HEK293 (cell line): ENCODE data around the gene WDR7.

ENCODE experiments used
- CTCF ChIA-PET: fragments of 350-600 bp; formaldehyde crosslinking; extraction: SDS; loops from one replicate; lab custom pipeline; 2021; ENCODE audit warnings: antibody characterized with exemption; lab: Yijun Ruan, JAX
- POLR2A ChIA-PET: fragments of 300-600 bp; formaldehyde crosslinking; extraction: SDS; loops from one replicate; lab custom pipeline; 2020; ENCODE audit warnings: antibody characterized with exemption, inconsistent platforms; lab: Yijun Ruan, JAX
- H3K27ac ChIP-seq: fragments of 200-500 bp; sonication (Bioruptor generic); 2 replicates; pipeline ENCODE4 v1.5.1; 2014; ENCODE audit warnings: low read depth, low read length, control low read depth, inconsistent platforms; ENCODE audit errors: extremely low read depth
- H3K36me3 ChIP-seq, 2 experiments: fragments of 200-500 bp in 1 of 2; sonication (Bioruptor generic) in 1 of 2; 1 replicate in 1 of 2; 2 replicates in 1 of 2; pipeline ENCODE4 v1.5.1; 2014 to 2017; ENCODE audit warnings: inconsistent platforms in 2 of 2, low read length in 2 of 2; ENCODE audit not compliant: control insufficient read depth in 2 of 2, insufficient read depth in 1 of 2
- H3K4me1 ChIP-seq: fragments of 200-500 bp; sonication (Bioruptor generic); 2 replicates; pipeline ENCODE4 v1.5.1; 2014; ENCODE audit warnings: mild to moderate bottlenecking, low read length, inconsistent platforms; ENCODE audit not compliant: control insufficient read depth, insufficient read depth
- H3K4me3 ChIP-seq: 2 replicates; pipeline ENCODE4 v1.5.1; 2011; ENCODE audit warnings: low read depth, mild to moderate bottlenecking, control low read depth, low read length, moderate library complexity
- H3K9me3 ChIP-seq: fragments of 200-500 bp; sonication (Bioruptor generic); 2 replicates; pipeline ENCODE4 v1.5.1; 2014; ENCODE audit warnings: low read depth, low read length, inconsistent platforms; ENCODE audit not compliant: control insufficient read depth, insufficient read depth
- EGR2 ChIP-seq: fragments of 450-650 bp; formaldehyde crosslinking; IDR thresholded peaks from 2 replicates; pipeline ENCODE4 v1.5.1; 2016; ENCODE audit warnings: low read depth, missing biosample characterization, missing genetic modification characterization
- HIC1 ChIP-seq: fragments of 450-650 bp; formaldehyde crosslinking; IDR thresholded peaks from 2 replicates; pipeline ENCODE4 v1.5.1; 2016; ENCODE audit warnings: missing biosample characterization, missing genetic modification characterization
- HOXD13 ChIP-seq: sonication (generic); formaldehyde crosslinking; IDR thresholded peaks from 2 replicates; pipeline ENCODE4 v1.8.0; 2022; ENCODE audit warnings: missing genetic modification reagents, borderline replicate concordance
- KLF10 ChIP-seq: fragments of 450-650 bp; IDR thresholded peaks from 2 replicates; pipeline ENCODE4 v1.5.1; 2018; ENCODE audit warnings: missing biosample characterization, mild to moderate bottlenecking, missing genetic modification characterization
- KLF16 ChIP-seq: fragments of 450-650 bp; formaldehyde crosslinking; IDR thresholded peaks from 2 replicates; pipeline ENCODE4 v1.5.1; 2017; ENCODE audit warnings: missing biosample characterization, missing genetic modification characterization
- KLF7 ChIP-seq: fragments of 450-650 bp; formaldehyde crosslinking; IDR thresholded peaks from 2 replicates; pipeline ENCODE4 v1.5.1; 2016; ENCODE audit warnings: missing biosample characterization, missing genetic modification characterization, borderline replicate concordance
- SP3 ChIP-seq: fragments of 450-650 bp; formaldehyde crosslinking; IDR thresholded peaks from 2 replicates; pipeline ENCODE4 v1.5.1; 2016; ENCODE audit warnings: missing biosample characterization, missing genetic modification characterization
- ZBTB10 ChIP-seq: fragments of 450-650 bp; formaldehyde crosslinking; IDR thresholded peaks from 2 replicates; pipeline ENCODE4 v1.5.1; 2016; ENCODE audit warnings: missing biosample characterization, missing genetic modification characterization
- ZBTB21 ChIP-seq: fragments of 450-650 bp; formaldehyde crosslinking; IDR thresholded peaks from 2 replicates; pipeline ENCODE4 v1.5.1; 2017; ENCODE audit warnings: missing biosample characterization, missing genetic modification characterization
- ZNF10 ChIP-seq: fragments of 450-650 bp; formaldehyde crosslinking; IDR thresholded peaks from 2 replicates; pipeline ENCODE4 v1.5.1; 2017; ENCODE audit warnings: missing biosample characterization, missing genetic modification characterization
- ZNF157 ChIP-seq: fragments of 450-650 bp; formaldehyde crosslinking; IDR thresholded peaks from 2 replicates; pipeline ENCODE4 v1.5.1; 2016; ENCODE audit warnings: missing biosample characterization, missing genetic modification characterization
- ZNF184 ChIP-seq: fragments of 450-650 bp; IDR thresholded peaks from 2 replicates; pipeline ENCODE4 v1.5.1; 2018; ENCODE audit warnings: missing biosample characterization, mild to moderate bottlenecking, missing genetic modification characterization
- ZNF19 ChIP-seq: fragments of 450-650 bp; formaldehyde crosslinking; IDR thresholded peaks from 2 replicates; pipeline ENCODE4; 2016; ENCODE audit warnings: missing biosample characterization, missing genetic modification characterization, low read depth
- ZNF2 ChIP-seq: fragments of 450-650 bp; formaldehyde crosslinking; IDR thresholded peaks from 2 replicates; pipeline ENCODE4 v1.5.1; 2016; ENCODE audit warnings: missing biosample characterization, missing genetic modification characterization
- ZNF214 ChIP-seq: fragments of 450-650 bp; formaldehyde crosslinking; IDR thresholded peaks from 2 replicates; pipeline ENCODE4 v1.5.1; 2017; ENCODE audit warnings: missing biosample characterization, mild to moderate bottlenecking, missing genetic modification characterization, borderline replicate concordance
- ZNF239 ChIP-seq: fragments of 450-650 bp; formaldehyde crosslinking; IDR thresholded peaks from 2 replicates; pipeline ENCODE4 v1.5.1; 2016; ENCODE audit warnings: missing biosample characterization, missing genetic modification characterization
- ZNF26 ChIP-seq: fragments of 450-650 bp; formaldehyde crosslinking; IDR thresholded peaks from 2 replicates; pipeline ENCODE4 v1.5.1; 2016; ENCODE audit warnings: missing biosample characterization, missing genetic modification characterization
- ZNF350 ChIP-seq: fragments of 450-650 bp; formaldehyde crosslinking; IDR thresholded peaks from 2 replicates; pipeline ENCODE4 v1.5.0; 2017; ENCODE audit warnings: missing biosample characterization, mild to moderate bottlenecking, missing genetic modification characterization
- ZNF37A ChIP-seq: fragments of 450-650 bp; IDR thresholded peaks from 2 replicates; pipeline ENCODE4 v1.5.1; 2018; ENCODE audit warnings: missing biosample characterization, missing genetic modification characterization
- ZNF398 ChIP-seq: fragments of 450-650 bp; formaldehyde crosslinking; IDR thresholded peaks from 2 replicates; pipeline ENCODE4 v1.5.1; 2017; ENCODE audit warnings: missing biosample characterization, missing genetic modification characterization
- ZNF433 ChIP-seq: fragments of 450-650 bp; formaldehyde crosslinking; IDR thresholded peaks from 2 replicates; pipeline ENCODE4 v1.5.1; 2016; ENCODE audit warnings: missing biosample characterization, missing genetic modification characterization, low read depth
- ZNF549 ChIP-seq: fragments of 450-650 bp; IDR thresholded peaks from 2 replicates; pipeline ENCODE4 v1.5.1; 2018; ENCODE audit warnings: missing biosample characterization, missing genetic modification characterization, mild to moderate bottlenecking, inconsistent platforms, moderate library complexity
- ZNF558 ChIP-seq: fragments of 450-650 bp; formaldehyde crosslinking; IDR thresholded peaks from 2 replicates; pipeline ENCODE4 v1.5.1; 2016; ENCODE audit warnings: missing biosample characterization, missing genetic modification characterization
- ZNF560 ChIP-seq: fragments of 450-650 bp; formaldehyde crosslinking; IDR thresholded peaks from 2 replicates; pipeline ENCODE4 v1.5.1; 2017; ENCODE audit warnings: missing biosample characterization, missing genetic modification characterization, borderline replicate concordance

The WDR7 gene

GRCh38 chr18:56739731-56740130 is 88.6 kb downstream of the WDR7 start:
- POLR2A ChIA-PET: no interaction called here
- H3K9me3 ChIP-seq: no peaks in the 10 kb centered on the region
- H3K27ac ChIP-seq: no peak overlapping the region
- TF ChIP-seq ZNF157 (tag by site-specific recombination): no peak
- peak; percentile 98 for TF ChIP-seq ZNF558
- no peak for TF ChIP-seq ZNF239 (tag by site-specific recombination)
- no peak for TF ChIP-seq KLF10
- TF ChIP-seq ZNF10 (tag by site-specific recombination): no peak
- H3K36me3 ChIP-seq: no peaks in the 10 kb centered on the region
- no peak overlapping the region for H3K4me3 ChIP-seq
- CTCF ChIA-PET: interaction anchor here (0.7 kb wide), 1 partner anchor 35 kb away, joined by 5 read pairs; no protein-coding TSS in a partner anchor
- no peaks in the 10 kb centered on the region for H3K4me1 ChIP-seq

GRCh38 chr18:56740645-56741044 is 89.5 kb downstream of the WDR7 start:
- Histone ChIP-seq H3K4me3 (no peak overlapping the region), H3K9me3 (no peaks in the 10 kb centered on the region), H3K27ac (no peak overlapping the region), H3K36me3 (no peaks in the 10 kb centered on the region), H3K4me1 (no peaks in the 10 kb centered on the region)
- ChIA-PET POLR2A (no interaction called here), CTCF (no interaction called here)
- TF ChIP-seq KLF16 (no peak), ZBTB21 (no peak), EGR2 (tag by site-specific recombination) (no peak), ZBTB10 (tag by site-specific recombination) (no peak), ZNF37A (tag by site-specific recombination) (no peak), HOXD13 (CRISPR knock-in tag) (no peak), ZNF433 (tag by site-specific recombination) (no peak), ZNF19 (tag by site-specific recombination) (no peak), KLF7 (no peak), HIC1 (tag by site-specific recombination) (no peak), ZNF26 (tag by site-specific recombination) (no peak), ZNF398 (no peak), ZNF214 (tag by site-specific recombination) (no peak), ZNF184 (tag by site-specific recombination) (no peak), ZNF560 (tag by site-specific recombination) (no peak), ZNF2 (tag by site-specific recombination) (no peak), SP3 (tag by site-specific recombination) (no peak), ZNF549 (tag by site-specific recombination) (no peak), ZNF350 (tag by site-specific recombination) (no peak)
